Ishikawa (cell line): Measurements from ENCODE around the gene GLIPR1L2.

Source experiments
- EGR1 ChIP-seq: IDR thresholded peaks from 2 replicates; pipeline ENCODE4 v1.6.1; 2012
- EP300 ChIP-seq: IDR thresholded peaks from 2 replicates; pipeline ENCODE4 v1.6.1; 2012; ENCODE audit warnings: borderline replicate concordance
- FOXM1 ChIP-seq: IDR thresholded peaks from 2 replicates; pipeline ENCODE4 v1.6.1; 2012; ENCODE audit warnings: low read depth, borderline replicate concordance
- TCF12 ChIP-seq: IDR thresholded peaks from 2 replicates; pipeline ENCODE4 v1.6.1; 2012; ENCODE audit warnings: low read depth
- TEAD4 ChIP-seq: IDR thresholded peaks from 2 replicates; pipeline ENCODE4 v1.6.1; 2012
- ZBTB7A ChIP-seq: IDR thresholded peaks from 2 replicates; pipeline ENCODE4 v1.6.1; 2012; ENCODE audit warnings: low read depth

GRCh38 chr12:75474116-75474515, 83.2 kb downstream of the GLIPR1L2 start:
- TF ChIP-seq EP300 (no peak), TEAD4 (no peak), FOXM1 (no peak), TCF12 (no peak), ZBTB7A (no peak), EGR1 (no peak)
